ENCODE data around the gene ASCL3. TPM values are rescaled to one million over a fixed set of nuclear protein-coding genes. Genes with fewer than 3 reads are reported as not detected.
A peak's percentile ranks its signal among the peaks of the same experiment; 100 is the strongest.

Gene ASCL3
- total RNA-seq, 4 donors from 2014 or later, result not detected

DNA sequence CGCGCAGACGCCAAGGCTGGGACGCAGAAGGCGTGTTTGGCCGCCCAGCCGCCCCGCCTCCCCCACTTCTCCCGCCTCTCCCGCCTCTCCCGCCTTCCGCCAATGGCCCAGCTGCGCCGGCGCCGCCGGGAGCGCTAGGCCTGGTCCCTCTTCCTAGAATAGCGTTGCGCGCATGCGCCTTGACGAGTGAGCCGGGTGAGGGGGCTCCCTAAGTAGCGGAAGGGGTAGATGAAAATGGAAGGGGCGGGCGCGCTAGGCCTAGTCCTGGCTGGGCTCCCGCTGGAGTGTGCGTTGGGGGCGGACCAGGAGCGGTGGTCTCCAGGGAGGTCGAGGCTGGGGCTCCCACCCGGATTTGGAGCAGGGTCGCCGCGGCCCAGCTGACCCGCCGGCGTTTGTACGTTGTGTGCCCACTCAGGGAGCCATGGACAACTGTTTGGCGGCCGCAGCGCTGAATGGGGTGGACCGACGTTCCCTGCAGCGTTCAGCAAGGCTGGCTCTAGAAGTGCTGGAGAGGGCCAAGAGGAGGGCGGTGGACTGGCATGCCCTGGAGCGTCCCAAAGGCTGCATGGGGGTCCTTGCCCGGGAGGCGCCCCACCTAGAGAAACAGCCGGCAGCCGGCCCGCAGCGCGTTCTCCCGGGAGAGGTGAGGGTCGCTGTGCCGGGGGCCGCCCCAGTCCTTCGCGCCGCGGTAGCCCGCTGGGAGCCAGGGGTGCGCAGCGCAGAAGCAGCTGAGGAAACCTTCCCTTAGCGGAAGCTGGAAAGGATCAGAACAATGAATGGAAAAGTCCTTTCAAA lies 31.6 kb downstream of the ASCL3 start, which contains the start of gene AKIP1:
TSS of gene AKIP1 (plus strand) at position 161 of the 795 bp plus-strand sequence. CDS start at position 422, 261 bp downstream.
- peak; percentile 91 to 98 for DNase-seq (ENCODE audit: low spot score in 2 of 2)
- intact Hi-C loops (cut with DNase I; ENCODE audit: low total_unique reads), result no loop called here
- no peak for TF ChIP-seq POLR2A (IDR thresholded peaks at IDR 0.05)
- TF ChIP-seq, protein P1, sequence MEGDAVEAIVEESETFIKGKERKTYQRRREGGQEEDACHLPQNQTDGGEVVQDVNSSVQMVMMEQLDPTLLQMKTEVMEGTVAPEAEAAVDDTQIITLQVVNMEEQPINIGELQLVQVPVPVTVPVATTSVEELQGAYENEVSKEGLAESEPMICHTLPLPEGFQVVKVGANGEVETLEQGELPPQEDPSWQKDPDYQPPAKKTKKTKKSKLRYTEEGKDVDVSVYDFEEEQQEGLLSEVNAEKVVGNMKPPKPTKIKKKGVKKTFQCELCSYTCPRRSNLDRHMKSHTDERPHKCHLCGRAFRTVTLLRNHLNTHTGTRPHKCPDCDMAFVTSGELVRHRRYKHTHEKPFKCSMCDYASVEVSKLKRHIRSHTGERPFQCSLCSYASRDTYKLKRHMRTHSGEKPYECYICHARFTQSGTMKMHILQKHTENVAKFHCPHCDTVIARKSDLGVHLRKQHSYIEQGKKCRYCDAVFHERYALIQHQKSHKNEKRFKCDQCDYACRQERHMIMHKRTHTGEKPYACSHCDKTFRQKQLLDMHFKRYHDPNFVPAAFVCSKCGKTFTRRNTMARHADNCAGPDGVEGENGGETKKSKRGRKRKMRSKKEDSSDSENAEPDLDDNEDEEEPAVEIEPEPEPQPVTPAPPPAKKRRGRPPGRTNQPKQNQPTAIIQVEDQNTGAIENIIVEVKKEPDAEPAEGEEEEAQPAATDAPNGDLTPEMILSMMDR (IDR thresholded peaks at IDR 0.05), result no peak
- H3K4me3 ChIP-seq (ENCODE audit: low read depth, poor library complexity, severe bottlenecking), result peak within 1 kb of the TSS; percentile 71
- 0 to 1% methylated on average over 60 to 61 of the region's 68 CpGs for WGBS, 2 donors

DNA sequence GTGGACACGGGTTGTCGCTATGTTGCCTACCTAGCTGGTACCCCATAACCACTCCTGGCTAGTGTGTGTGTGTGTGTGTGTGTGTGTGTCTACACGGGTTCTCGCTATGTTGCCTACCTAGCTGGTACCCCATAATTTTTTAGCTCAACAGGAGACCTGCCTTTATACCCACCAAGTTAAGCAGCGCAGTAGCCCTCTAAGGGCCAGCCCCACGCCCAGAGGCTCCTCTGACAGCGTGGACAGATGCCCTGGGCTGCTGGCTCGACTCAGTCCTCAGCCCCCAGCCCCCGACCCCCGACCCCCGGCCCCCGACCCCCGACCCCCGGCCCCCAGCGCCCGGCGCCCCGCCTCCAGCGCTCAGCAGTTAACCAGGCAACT lies 32.2 kb downstream of the ASCL3 start:
- no peak for DNase-seq (ENCODE audit: low spot score in 2 of 2)
- intact Hi-C loops (cut with DNase I; ENCODE audit: low total_unique reads), result no loop called here
- TF ChIP-seq, protein P1 (IDR thresholded peaks at IDR 0.05), result no peak
- 0 to 3% methylated on average over 4 to 6 of the region's 19 CpGs for WGBS, 2 donors
- peak overlapping the region; percentile 11 for H3K4me3 ChIP-seq (ENCODE audit: low read depth, poor library complexity, severe bottlenecking)

DNA sequence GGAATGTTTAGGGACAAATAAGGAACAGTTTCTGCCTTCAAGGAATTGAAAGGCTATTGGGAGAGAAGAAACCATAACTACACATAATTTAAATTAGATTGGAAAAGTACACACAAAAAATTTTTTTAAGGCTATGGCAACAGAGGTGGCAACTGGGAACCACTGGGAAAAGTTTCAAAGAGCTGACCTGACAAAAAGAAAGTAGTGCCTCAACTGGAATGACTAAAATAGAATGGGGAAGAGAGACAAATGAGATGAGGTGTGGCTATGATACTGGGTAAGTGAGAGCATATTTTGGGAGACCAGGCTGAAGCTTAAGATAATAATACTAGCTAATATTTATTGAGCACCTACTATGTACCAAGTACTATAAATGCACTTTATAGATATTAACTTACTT lies 34.7 kb downstream of the ASCL3 start:
- intact Hi-C loops (cut with DNase I; ENCODE audit: low total_unique reads), result no loop called here
- TF ChIP-seq, protein P1 (IDR thresholded peaks at IDR 0.05), result no peak
- no peak for TF ChIP-seq POLR2A (IDR thresholded peaks at IDR 0.05)
- no peak for DNase-seq (ENCODE audit: low spot score in 2 of 2)
- no peak overlapping the region for H3K4me3 ChIP-seq (ENCODE audit: low read depth, poor library complexity, severe bottlenecking)

GRCh38 chr11:8907116-8907515 lies 35.7 kb downstream of the ASCL3 start:
- no peak overlapping the region for H3K4me3 ChIP-seq (ENCODE audit: low read depth, poor library complexity, severe bottlenecking)
- no peak for DNase-seq (ENCODE audit: low spot score in 2 of 2)
- TF ChIP-seq, protein P1 (IDR thresholded peaks at IDR 0.05), result no peak
- TF ChIP-seq POLR2A (IDR thresholded peaks at IDR 0.05), result no peak
- intact Hi-C loops (cut with DNase I; ENCODE audit: low total_unique reads), result no loop called here
- 80 to 93% methylated on average over 1 of the region's 1 CpG for WGBS, 2 donors

- no peak overlapping the region for H3K4me3 ChIP-seq (ENCODE audit: low read depth, poor library complexity, severe bottlenecking)
- intact Hi-C loops (cut with DNase I; ENCODE audit: low total_unique reads), result no loop called here
- no peak for DNase-seq (ENCODE audit: low spot score in 2 of 2)
- TF ChIP-seq, protein P1 (IDR thresholded peaks at IDR 0.05), result no peak
- TF ChIP-seq POLR2A (IDR thresholded peaks at IDR 0.05), result no peak
- 34 to 37% methylated on average over 5 of the region's 5 CpGs for WGBS, 2 donors
Measured at GRCh38 chr11:8905528-8906165, 37.2 kb downstream of the ASCL3 start.
